Measurements from ENCODE around the gene NPY2R.

DNA sequence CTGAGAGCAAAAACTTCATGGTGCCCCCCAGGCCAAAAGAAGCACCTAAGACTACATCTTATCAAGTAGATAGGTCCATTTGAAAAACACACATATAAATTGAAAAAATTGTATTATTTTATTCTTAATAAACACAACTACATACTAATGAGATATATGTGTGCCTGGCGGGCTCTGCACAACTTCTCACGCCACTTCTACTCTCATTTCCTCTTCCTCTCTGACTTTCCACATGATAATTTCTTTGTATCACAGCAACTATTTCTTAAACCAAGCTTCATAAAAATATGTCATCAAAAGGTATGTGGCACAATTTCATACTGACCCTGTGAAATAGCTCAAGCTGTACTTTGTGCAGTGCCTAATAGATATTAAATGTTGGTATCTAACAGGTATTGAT lies 10.7 kb upstream of the NPY2R start:
- TF ChIP-seq, protein P1, sequence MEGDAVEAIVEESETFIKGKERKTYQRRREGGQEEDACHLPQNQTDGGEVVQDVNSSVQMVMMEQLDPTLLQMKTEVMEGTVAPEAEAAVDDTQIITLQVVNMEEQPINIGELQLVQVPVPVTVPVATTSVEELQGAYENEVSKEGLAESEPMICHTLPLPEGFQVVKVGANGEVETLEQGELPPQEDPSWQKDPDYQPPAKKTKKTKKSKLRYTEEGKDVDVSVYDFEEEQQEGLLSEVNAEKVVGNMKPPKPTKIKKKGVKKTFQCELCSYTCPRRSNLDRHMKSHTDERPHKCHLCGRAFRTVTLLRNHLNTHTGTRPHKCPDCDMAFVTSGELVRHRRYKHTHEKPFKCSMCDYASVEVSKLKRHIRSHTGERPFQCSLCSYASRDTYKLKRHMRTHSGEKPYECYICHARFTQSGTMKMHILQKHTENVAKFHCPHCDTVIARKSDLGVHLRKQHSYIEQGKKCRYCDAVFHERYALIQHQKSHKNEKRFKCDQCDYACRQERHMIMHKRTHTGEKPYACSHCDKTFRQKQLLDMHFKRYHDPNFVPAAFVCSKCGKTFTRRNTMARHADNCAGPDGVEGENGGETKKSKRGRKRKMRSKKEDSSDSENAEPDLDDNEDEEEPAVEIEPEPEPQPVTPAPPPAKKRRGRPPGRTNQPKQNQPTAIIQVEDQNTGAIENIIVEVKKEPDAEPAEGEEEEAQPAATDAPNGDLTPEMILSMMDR (conservative IDR thresholded peaks at IDR 0.05 in 1 of 2, IDR thresholded peaks at IDR 0.05 in 1 of 2; ENCODE audit: low read depth in 1 of 2, low read length in 2 of 2), result no peak
- no peak for TF ChIP-seq EZH2 (IDR thresholded peaks at IDR 0.05; ENCODE audit: low read length, missing control alignments)

All from fibroblast of lung (primary cell).